ENCODE measurements around the gene CA5A.
"Not testable (repeated sequence)": the region's sequence is repeated elsewhere in the genome, so short reads cannot be mapped to it uniquely, and the experiment has no call there.

The CA5A gene

DNA sequence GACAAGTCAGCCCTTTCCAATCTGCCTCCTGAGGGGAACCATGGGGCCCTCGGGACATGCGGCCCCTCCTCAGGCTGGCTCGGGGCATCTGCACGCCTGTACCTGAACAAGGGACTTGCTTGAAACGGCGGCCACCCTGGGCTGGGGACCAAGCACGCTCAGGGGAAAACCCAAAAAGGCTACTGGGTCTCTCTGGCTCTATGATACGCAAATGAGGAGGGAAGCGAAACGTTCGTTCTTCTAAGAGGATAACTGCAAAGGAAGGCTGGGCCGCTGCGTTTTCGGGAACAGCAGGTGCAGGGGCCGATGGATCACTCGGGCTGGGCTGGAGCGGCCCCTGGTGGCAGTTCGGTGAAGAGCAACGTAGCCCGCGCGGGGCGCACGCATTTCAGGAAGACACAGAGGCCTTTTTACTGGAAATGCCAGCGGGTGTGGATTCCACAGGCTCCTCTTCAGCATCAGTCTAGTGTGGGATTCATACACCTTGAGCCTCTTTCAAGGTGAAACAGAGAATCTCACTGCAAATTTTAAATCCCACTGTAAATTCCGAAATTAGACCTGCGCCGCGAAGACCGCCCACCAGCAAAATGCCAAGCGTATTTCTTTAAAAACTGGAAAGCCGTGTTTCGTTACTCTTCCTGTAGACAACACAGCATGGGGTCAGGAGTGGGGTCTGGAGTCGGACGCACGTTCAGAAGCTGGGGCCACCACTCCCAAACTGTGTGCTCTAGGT, 27.0 kb downstream of the CA5A start:
- H4K8ac ChIP-seq (ENCODE audit: low read depth, low read length); H3K56ac ChIP-seq (ENCODE audit: low read length); H3K18ac ChIP-seq (ENCODE audit: low read length); H3K79me1 ChIP-seq (ENCODE audit: low read length); H2AK5ac ChIP-seq (ENCODE audit: low read length); H3K9ac ChIP-seq (ENCODE audit: low read length); H2BK15ac ChIP-seq (replicated peaks; ENCODE audit: low read depth); H3K4me1 ChIP-seq (ENCODE audit: control insufficient read depth, low read depth, low read length); H3K79me2 ChIP-seq (ENCODE audit: control insufficient read depth, insufficient read depth, low read length); H3K27me3 ChIP-seq (ENCODE audit: insufficient read depth, low read length, poor library complexity); H3K27ac ChIP-seq (ENCODE audit: low read depth, low read length); H2BK120ac ChIP-seq (ENCODE audit: low read depth, low read length); H3K4ac ChIP-seq (ENCODE audit: low read depth, low read length); H3K4me2 ChIP-seq (ENCODE audit: low read length); H2BK5ac ChIP-seq (ENCODE audit: low read length); H3K4me3 ChIP-seq (ENCODE audit: low read length); H3K23ac ChIP-seq (ENCODE audit: low read length); H4K5ac ChIP-seq (ENCODE audit: low read length); H3K36me3 ChIP-seq (ENCODE audit: control insufficient read depth, insufficient read depth, low read length): not testable (repeated sequence)
- WGBS (ENCODE audit: extremely low coverage, insufficient coverage, low lambda C conversion rate): no CpG with 5 or more reads among the region's 36 CpGs
- DNase-seq: peak; percentile 68

DNA sequence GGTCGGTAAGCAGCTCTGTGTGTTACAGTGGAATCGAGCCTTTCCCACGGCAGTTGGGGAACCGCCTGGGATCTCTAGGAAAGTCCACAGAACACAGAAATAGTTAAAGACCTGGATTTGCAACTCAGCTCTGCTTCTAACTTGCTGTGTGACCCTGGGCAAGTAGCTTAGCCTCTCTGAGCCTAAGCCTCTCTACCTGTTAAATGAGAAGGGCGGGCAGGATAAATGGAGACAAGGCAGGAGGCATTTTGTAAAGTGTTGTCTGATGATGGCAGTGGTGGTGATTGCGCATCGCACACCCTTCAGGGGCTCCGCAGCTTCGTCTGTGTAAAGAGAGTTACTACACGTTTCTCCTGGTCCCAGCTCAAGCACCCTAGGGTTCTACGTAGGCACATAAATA, 28.2 kb downstream of the CA5A start:
- not testable (repeated sequence) for H3K27me3 ChIP-seq (ENCODE audit: insufficient read depth, low read length, poor library complexity)

GRCh38 chr16:87905521-87905920, 30.8 kb downstream of the CA5A start:
- H4K8ac ChIP-seq (ENCODE audit: low read depth, low read length); H3K56ac ChIP-seq (ENCODE audit: low read length); H3K23ac ChIP-seq (ENCODE audit: low read length); H3K4ac ChIP-seq (ENCODE audit: low read depth, low read length); H3K79me1 ChIP-seq (ENCODE audit: low read length); H3K36me3 ChIP-seq (ENCODE audit: control insufficient read depth, insufficient read depth, low read length); H3K27ac ChIP-seq (ENCODE audit: low read depth, low read length); H3K27me3 ChIP-seq (ENCODE audit: insufficient read depth, low read length, poor library complexity); H2BK15ac ChIP-seq (replicated peaks; ENCODE audit: low read depth); H3K4me2 ChIP-seq (ENCODE audit: low read length); H2AK5ac ChIP-seq (ENCODE audit: low read length); H3K18ac ChIP-seq (ENCODE audit: low read length); H2BK5ac ChIP-seq (ENCODE audit: low read length); DNase-seq; H2BK120ac ChIP-seq (ENCODE audit: low read depth, low read length); H3K79me2 ChIP-seq (ENCODE audit: control insufficient read depth, insufficient read depth, low read length); H3K9ac ChIP-seq (ENCODE audit: low read length); H3K4me1 ChIP-seq (ENCODE audit: control insufficient read depth, low read depth, low read length); H3K4me3 ChIP-seq (ENCODE audit: low read length); H4K5ac ChIP-seq (ENCODE audit: low read length): not testable (repeated sequence)
- WGBS (ENCODE audit: extremely low coverage, insufficient coverage, low lambda C conversion rate): no CpG with 5 or more reads among the region's 7 CpGs

More for the DNA sequence above, 28.2 kb downstream of the CA5A start:
- not testable (repeated sequence) for H3K23ac ChIP-seq (ENCODE audit: low read length); H3K4ac ChIP-seq (ENCODE audit: low read depth, low read length); H3K27ac ChIP-seq (ENCODE audit: low read depth, low read length); H3K4me2 ChIP-seq (ENCODE audit: low read length); H2BK5ac ChIP-seq (ENCODE audit: low read length); DNase-seq; H2AK5ac ChIP-seq (ENCODE audit: low read length); H3K56ac ChIP-seq (ENCODE audit: low read length); H3K9ac ChIP-seq (ENCODE audit: low read length); H3K4me3 ChIP-seq (ENCODE audit: low read length); H4K8ac ChIP-seq (ENCODE audit: low read depth, low read length); H3K18ac ChIP-seq (ENCODE audit: low read length); H3K36me3 ChIP-seq (ENCODE audit: control insufficient read depth, insufficient read depth, low read length); H4K5ac ChIP-seq (ENCODE audit: low read length); H3K79me1 ChIP-seq (ENCODE audit: low read length); H2BK120ac ChIP-seq (ENCODE audit: low read depth, low read length); H3K79me2 ChIP-seq (ENCODE audit: control insufficient read depth, insufficient read depth, low read length); H3K4me1 ChIP-seq (ENCODE audit: control insufficient read depth, low read depth, low read length); H2BK15ac ChIP-seq (replicated peaks; ENCODE audit: low read depth)
- no CpG with 5 or more reads among the region's 11 CpGs for WGBS (ENCODE audit: extremely low coverage, insufficient coverage, low lambda C conversion rate)

DNA sequence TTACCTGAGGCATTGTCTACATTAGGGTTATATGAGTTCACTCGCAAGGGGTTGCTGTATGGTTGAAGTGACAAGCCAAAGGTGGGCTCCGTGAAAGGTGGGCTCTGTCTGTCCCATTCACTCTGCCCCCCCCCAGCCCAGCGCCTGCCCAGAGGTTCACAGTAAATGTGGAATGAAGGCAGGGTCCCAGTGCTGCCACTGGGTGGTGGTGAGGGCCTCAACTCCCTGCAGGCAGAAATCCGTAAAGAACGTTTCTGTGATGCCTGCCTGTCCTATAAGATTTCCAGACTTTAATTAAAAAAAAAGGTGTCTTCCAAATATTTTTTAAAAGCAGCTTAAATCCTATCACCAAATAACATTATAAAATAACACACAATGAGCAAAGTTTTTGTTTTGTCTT, 31.4 kb downstream of the CA5A start:
- H3K9ac ChIP-seq (ENCODE audit: low read length); H3K23ac ChIP-seq (ENCODE audit: low read length); H3K79me2 ChIP-seq (ENCODE audit: control insufficient read depth, insufficient read depth, low read length); H2AK5ac ChIP-seq (ENCODE audit: low read length); DNase-seq; H2BK15ac ChIP-seq (replicated peaks; ENCODE audit: low read depth); H3K79me1 ChIP-seq (ENCODE audit: low read length); H2BK5ac ChIP-seq (ENCODE audit: low read length); H4K8ac ChIP-seq (ENCODE audit: low read depth, low read length); H3K36me3 ChIP-seq (ENCODE audit: control insufficient read depth, insufficient read depth, low read length); H3K18ac ChIP-seq (ENCODE audit: low read length); H3K4me3 ChIP-seq (ENCODE audit: low read length); H3K4me2 ChIP-seq (ENCODE audit: low read length); H4K5ac ChIP-seq (ENCODE audit: low read length); H3K56ac ChIP-seq (ENCODE audit: low read length); H3K27me3 ChIP-seq (ENCODE audit: insufficient read depth, low read length, poor library complexity); H3K4me1 ChIP-seq (ENCODE audit: control insufficient read depth, low read depth, low read length); H3K4ac ChIP-seq (ENCODE audit: low read depth, low read length); H3K27ac ChIP-seq (ENCODE audit: low read depth, low read length); H2BK120ac ChIP-seq (ENCODE audit: low read depth, low read length): not testable (repeated sequence)
- WGBS (ENCODE audit: extremely low coverage, insufficient coverage, low lambda C conversion rate): no CpG with 5 or more reads among the region's 5 CpGs

GRCh38 chr16:87900489-87900888, 35.8 kb downstream of the CA5A start:
- H2BK120ac ChIP-seq (ENCODE audit: low read depth, low read length); DNase-seq; H4K8ac ChIP-seq (ENCODE audit: low read depth, low read length); H3K27me3 ChIP-seq (ENCODE audit: insufficient read depth, low read length, poor library complexity); H2BK15ac ChIP-seq (replicated peaks; ENCODE audit: low read depth); H4K5ac ChIP-seq (ENCODE audit: low read length); H3K79me1 ChIP-seq (ENCODE audit: low read length); H3K79me2 ChIP-seq (ENCODE audit: control insufficient read depth, insufficient read depth, low read length); H3K4ac ChIP-seq (ENCODE audit: low read depth, low read length); H3K18ac ChIP-seq (ENCODE audit: low read length); H3K36me3 ChIP-seq (ENCODE audit: control insufficient read depth, insufficient read depth, low read length); H3K4me2 ChIP-seq (ENCODE audit: low read length); H3K9ac ChIP-seq (ENCODE audit: low read length); H3K27ac ChIP-seq (ENCODE audit: low read depth, low read length); H3K4me1 ChIP-seq (ENCODE audit: control insufficient read depth, low read depth, low read length); H2BK5ac ChIP-seq (ENCODE audit: low read length); H3K56ac ChIP-seq (ENCODE audit: low read length); H3K4me3 ChIP-seq (ENCODE audit: low read length); H3K23ac ChIP-seq (ENCODE audit: low read length); H2AK5ac ChIP-seq (ENCODE audit: low read length): not testable (repeated sequence)
- no CpG with 5 or more reads among the region's 12 CpGs for WGBS (ENCODE audit: extremely low coverage, insufficient coverage, low lambda C conversion rate)

Measured in mesendoderm (in vitro differentiated cells).